GM23338 (cell line): Measurements from ENCODE around the gene PUS1. TPM values are rescaled to one million over a fixed set of nuclear protein-coding genes. Genes with fewer than 3 reads are reported as not detected.

Experiments
- ATAC-seq: fragments of 200-7000 bp; cut with Tn5 transposase; 3 replicates; pipeline ENCODE4 v1.9.1; 2020
- DNase-seq: peaks from one replicate; pipeline ENCODE4 v3.0.0-alpha.2; 2015; ENCODE audit warnings: low spot score
- H2AFZ ChIP-seq: fragments of 200-600 bp; sonication (generic); 2 replicates; pipeline ENCODE4 v1.8.0; 2016; ENCODE audit warnings: antibody characterized with exemption, mild to moderate bottlenecking, moderate library complexity
- H3F3A ChIP-seq: fragments of 200-600 bp; sonication (generic); replicated peaks from 2 replicates; pipeline ENCODE4 v1.8.0; 2017; ENCODE audit warnings: antibody characterized with exemption, mixed run types, low read depth
- H3K27ac ChIP-seq: fragments of 200-600 bp; sonication (generic); 2 replicates; pipeline ENCODE4 v1.6.1; 2016; ENCODE audit warnings: low read depth
- H3K27me3 ChIP-seq: fragments of 200-600 bp; sonication (generic); 2 replicates; pipeline ENCODE4 v1.8.0; 2016; ENCODE audit warnings: mild to moderate bottlenecking, mixed run types, moderate library complexity; ENCODE audit not compliant: insufficient read depth
- H3K36me3 ChIP-seq: fragments of 200-600 bp; sonication (generic); 2 replicates; pipeline ENCODE4 v1.8.0; 2016; ENCODE audit warnings: mild to moderate bottlenecking; ENCODE audit not compliant: insufficient read depth
- H3K4me1 ChIP-seq: fragments of 200-600 bp; sonication (generic); 2 replicates; pipeline ENCODE4 v1.8.0; 2016; ENCODE audit warnings: mild to moderate bottlenecking, moderate library complexity; ENCODE audit not compliant: insufficient read depth
- H3K4me2 ChIP-seq: fragments of 200-600 bp; sonication (generic); 2 replicates; pipeline ENCODE4 v1.7.1; 2017; ENCODE audit warnings: mixed run types
- H3K4me3 ChIP-seq: fragments of 200-600 bp; sonication (generic); 2 replicates; pipeline ENCODE4 v1.6.1; 2016; ENCODE audit warnings: mixed run types
- H3K79me2 ChIP-seq: fragments of 200-600 bp; sonication (generic); replicated peaks from 2 replicates; pipeline ENCODE4 v1.8.0; 2017; ENCODE audit warnings: mild to moderate bottlenecking; ENCODE audit not compliant: insufficient read depth
- H3K9me2 ChIP-seq: fragments of 200-600 bp; sonication (generic); 2 replicates; pipeline ENCODE4 v1.8.0; 2017; ENCODE audit not compliant: insufficient read depth
- H4K20me1 ChIP-seq: fragments of 200-600 bp; sonication (generic); replicated peaks from 2 replicates; pipeline ENCODE4 v1.8.0; 2017; ENCODE audit warnings: mild to moderate bottlenecking; ENCODE audit not compliant: insufficient read depth
- H3K27ac Mint-ChIP-seq: 2 replicates; pipeline ENCODE4 v1.8.0; 2020; ENCODE audit warnings: inconsistent platforms, mild to moderate bottlenecking, moderate library complexity, mixed read lengths
- H3K27me3 Mint-ChIP-seq: 3 replicates; pipeline ENCODE4 v1.8.0; 2022; ENCODE audit warnings: low read depth, mild to moderate bottlenecking, moderate library complexity, mixed read lengths, inconsistent platforms; ENCODE audit not compliant: insufficient read depth, poor library complexity
- H3K36me3 Mint-ChIP-seq: 3 replicates; pipeline ENCODE4 v1.8.0; 2021; ENCODE audit warnings: low read depth, mild to moderate bottlenecking, inconsistent platforms, moderate library complexity, mixed read lengths
- H3K4me1 Mint-ChIP-seq: 3 replicates; pipeline ENCODE4 v1.8.0; 2020; ENCODE audit warnings: mild to moderate bottlenecking, inconsistent platforms, mixed read lengths
- H3K4me3 Mint-ChIP-seq: 3 replicates; pipeline ENCODE4 v1.8.0; 2021; ENCODE audit warnings: moderate library complexity, mild to moderate bottlenecking, inconsistent platforms, mixed read lengths
- H3K9me3 Mint-ChIP-seq: 3 replicates; pipeline ENCODE4 v1.8.0; 2020; ENCODE audit warnings: moderate library complexity, mild to moderate bottlenecking, inconsistent platforms, mixed read lengths
- EZH2phosphoT487 ChIP-seq: fragments of 200-600 bp; sonication (generic); IDR thresholded peaks from one replicate; pipeline ENCODE4 v1.8.1; 2018; ENCODE audit warnings: antibody characterized with exemption; ENCODE audit not compliant: unreplicated experiment
- POLR2AphosphoS5 ChIP-seq: IDR thresholded peaks from 2 replicates; pipeline ENCODE4 v1.6.1; 2016; ENCODE audit warnings: antibody characterized with exemption, low read depth
- ZNF114 ChIP-seq: fragments of 250-450 bp; sonication (Bioruptor Pico); IDR thresholded peaks from 2 replicates; pipeline ENCODE4 v1.5.0; 2020; ENCODE audit warnings: mild to moderate bottlenecking, moderate library complexity
- ZNF331 ChIP-seq: fragments of 250-450 bp; sonication (Bioruptor Pico); IDR thresholded peaks from 2 replicates; pipeline ENCODE4 v1.5.0; 2020; ENCODE audit warnings: low read depth, mild to moderate bottlenecking, moderate library complexity
- polyA plus RNA-seq: library from polyadenylated mRNA; unstranded; fragments of >200 nt; fragmentation: Nextera tagmentation; extraction: Ambion mirVana; gene quantifications from 2 replicates; pipeline ENCODE4 v1.2.1, GENCODE V29; 2016
- total RNA-seq: library from RNA; depleted of rRNA; stranded (reverse); fragments of >200 nt; shearing (Covaris generic); gene quantifications from 2 replicates; pipeline ENCODE4 v1.2.3, GENCODE V29; 2014
- TF ChIP-seq, protein P1 (sequence below): fragments of 250-450 bp; sonication (Bioruptor Pico); IDR thresholded peaks from 2 replicates; pipeline ENCODE4 v1.5.0; 2020; ENCODE audit warnings: mild to moderate bottlenecking, moderate library complexity

The PUS1 gene
- total and polyA plus RNA-seq, 2 experiments from 2014 or later, result 52.4 to 73.0 TPM

DNA sequence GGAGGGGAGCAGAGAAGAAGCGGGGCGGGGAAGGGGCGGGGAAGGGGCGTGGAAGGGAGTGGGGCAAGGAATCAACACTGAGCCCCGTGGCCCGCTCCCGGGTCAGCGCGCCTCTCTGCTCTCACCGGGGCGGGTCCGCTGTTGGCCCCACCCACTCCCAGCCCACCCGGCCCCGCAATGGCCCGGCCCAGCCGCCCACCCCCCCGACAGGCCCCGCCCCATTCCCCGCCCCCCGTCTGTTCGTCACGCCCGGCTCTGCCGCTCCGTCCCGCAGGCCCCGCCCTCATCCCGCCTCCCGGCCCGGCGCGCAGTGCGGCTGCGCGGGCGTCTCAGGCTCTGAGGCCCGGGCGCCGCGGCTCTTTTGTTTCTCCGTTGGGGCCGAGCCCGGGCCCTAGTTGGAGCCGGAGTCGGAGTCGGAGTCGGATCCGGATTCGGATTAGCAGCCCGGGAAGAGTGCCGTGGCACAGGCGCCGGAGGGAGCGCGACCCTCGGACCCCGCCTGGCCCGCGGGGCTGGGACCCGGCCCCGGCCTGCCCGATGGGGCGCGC is 34.7 kb upstream of the PUS1 start, which contains the start of gene ULK1:
ULK1 (plus strand) TSS at position 310 of the 548 bp plus-strand sequence. CDS start 380 bp downstream, outside the sequence.
- peaks cover 8% of the 10 kb centered on the region for H3K27me3 Mint-ChIP-seq
- TF ChIP-seq POLR2AphosphoS5, result peak; percentile 78
- TF ChIP-seq ZNF331, result no peak
- TF ChIP-seq, protein P1, sequence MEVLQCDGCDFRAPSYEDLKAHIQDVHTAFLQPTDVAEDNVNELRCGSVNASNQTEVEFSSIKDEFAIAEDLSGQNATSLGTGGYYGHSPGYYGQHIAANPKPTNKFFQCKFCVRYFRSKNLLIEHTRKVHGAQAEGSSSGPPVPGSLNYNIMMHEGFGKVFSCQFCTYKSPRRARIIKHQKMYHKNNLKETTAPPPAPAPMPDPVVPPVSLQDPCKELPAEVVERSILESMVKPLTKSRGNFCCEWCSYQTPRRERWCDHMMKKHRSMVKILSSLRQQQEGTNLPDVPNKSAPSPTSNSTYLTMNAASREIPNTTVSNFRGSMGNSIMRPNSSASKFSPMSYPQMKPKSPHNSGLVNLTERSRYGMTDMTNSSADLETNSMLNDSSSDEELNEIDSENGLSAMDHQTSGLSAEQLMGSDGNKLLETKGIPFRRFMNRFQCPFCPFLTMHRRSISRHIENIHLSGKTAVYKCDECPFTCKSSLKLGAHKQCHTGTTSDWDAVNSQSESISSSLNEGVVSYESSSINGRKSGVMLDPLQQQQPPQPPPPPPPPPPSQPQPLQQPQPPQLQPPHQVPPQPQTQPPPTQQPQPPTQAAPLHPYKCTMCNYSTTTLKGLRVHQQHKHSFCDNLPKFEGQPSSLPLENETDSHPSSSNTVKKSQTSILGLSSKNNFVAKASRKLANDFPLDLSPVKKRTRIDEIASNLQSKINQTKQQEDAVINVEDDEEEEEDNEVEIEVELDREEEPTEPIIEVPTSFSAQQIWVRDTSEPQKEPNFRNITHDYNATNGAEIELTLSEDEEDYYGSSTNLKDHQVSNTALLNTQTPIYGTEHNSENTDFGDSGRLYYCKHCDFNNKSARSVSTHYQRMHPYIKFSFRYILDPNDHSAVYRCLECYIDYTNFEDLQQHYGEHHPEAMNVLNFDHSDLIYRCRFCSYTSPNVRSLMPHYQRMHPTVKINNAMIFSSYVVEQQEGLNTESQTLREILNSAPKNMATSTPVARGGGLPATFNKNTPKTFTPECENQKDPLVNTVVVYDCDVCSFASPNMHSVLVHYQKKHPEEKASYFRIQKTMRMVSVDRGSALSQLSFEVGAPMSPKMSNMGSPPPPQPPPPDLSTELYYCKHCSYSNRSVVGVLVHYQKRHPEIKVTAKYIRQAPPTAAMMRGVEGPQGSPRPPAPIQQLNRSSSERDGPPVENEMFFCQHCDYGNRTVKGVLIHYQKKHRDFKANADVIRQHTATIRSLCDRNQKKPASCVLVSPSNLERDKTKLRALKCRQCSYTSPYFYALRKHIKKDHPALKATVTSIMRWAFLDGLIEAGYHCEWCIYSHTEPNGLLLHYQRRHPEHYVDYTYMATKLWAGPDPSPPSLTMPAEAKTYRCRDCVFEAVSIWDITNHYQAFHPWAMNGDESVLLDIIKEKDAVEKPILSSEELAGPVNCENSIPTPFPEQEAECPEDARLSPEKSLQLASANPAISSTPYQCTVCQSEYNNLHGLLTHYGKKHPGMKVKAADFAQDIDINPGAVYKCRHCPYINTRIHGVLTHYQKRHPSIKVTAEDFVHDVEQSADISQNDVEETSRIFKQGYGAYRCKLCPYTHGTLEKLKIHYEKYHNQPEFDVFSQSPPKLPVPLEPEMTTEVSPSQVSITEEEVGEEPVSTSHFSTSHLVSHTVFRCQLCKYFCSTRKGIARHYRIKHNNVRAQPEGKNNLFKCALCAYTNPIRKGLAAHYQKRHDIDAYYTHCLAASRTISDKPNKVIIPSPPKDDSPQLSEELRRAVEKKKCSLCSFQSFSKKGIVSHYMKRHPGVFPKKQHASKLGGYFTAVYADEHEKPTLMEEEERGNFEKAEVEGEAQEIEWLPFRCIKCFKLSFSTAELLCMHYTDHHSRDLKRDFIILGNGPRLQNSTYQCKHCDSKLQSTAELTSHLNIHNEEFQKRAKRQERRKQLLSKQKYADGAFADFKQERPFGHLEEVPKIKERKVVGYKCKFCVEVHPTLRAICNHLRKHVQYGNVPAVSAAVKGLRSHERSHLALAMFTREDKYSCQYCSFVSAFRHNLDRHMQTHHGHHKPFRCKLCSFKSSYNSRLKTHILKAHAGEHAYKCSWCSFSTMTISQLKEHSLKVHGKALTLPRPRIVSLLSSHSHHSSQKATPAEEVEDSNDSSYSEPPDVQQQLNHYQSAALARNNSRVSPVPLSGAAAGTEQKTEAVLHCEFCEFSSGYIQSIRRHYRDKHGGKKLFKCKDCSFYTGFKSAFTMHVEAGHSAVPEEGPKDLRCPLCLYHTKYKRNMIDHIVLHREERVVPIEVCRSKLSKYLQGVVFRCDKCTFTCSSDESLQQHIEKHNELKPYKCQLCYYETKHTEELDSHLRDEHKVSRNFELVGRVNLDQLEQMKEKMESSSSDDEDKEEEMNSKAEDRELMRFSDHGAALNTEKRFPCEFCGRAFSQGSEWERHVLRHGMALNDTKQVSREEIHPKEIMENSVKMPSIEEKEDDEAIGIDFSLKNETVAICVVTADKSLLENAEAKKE (CRISPR knock-in tag), result no peak
- TF ChIP-seq ZNF114 (CRISPR knock-in tag), result no peak
- no peak for TF ChIP-seq EZH2phosphoT487
- no peak within 1 kb of the TSS; the same call in 1 of the 2 replicates for H2AFZ ChIP-seq
- H3K27ac ChIP-seq, result peak within 1 kb of the TSS; percentile 55; the same call in 1 of the 2 replicates
- peak; percentile 66 for ATAC-seq
- peak within 1 kb of the TSS; percentile 82 for H3K4me3 Mint-ChIP-seq
- peaks cover 2% of the 10 kb centered on the region; the same call in 2 of the 3 replicates for H3K9me3 Mint-ChIP-seq
- peak; percentile 95 for DNase-seq
- peaks cover 24% of the 10 kb centered on the region for H3K79me2 ChIP-seq
- H3K36me3 ChIP-seq, result no peaks in the 10 kb centered on the region; the same call in 1 of the 2 replicates
- no peaks in the 10 kb centered on the region for H4K20me1 ChIP-seq
- H3K27me3 ChIP-seq, result no peaks in the 10 kb centered on the region
- H3F3A ChIP-seq, result peaks cover 13% of the 10 kb centered on the region
- peak within 1 kb of the TSS; percentile 77 for H3K27ac Mint-ChIP-seq
- H3K9me2 ChIP-seq, result no peaks in the 10 kb centered on the region
- peaks cover 14% of the 10 kb centered on the region; the same call in 2 of the 3 replicates for H3K4me1 Mint-ChIP-seq
- peak within 1 kb of the TSS; percentile 76 for H3K4me3 ChIP-seq
- H3K4me1 ChIP-seq, result peaks cover 10% of the 10 kb centered on the region; the same call in 1 of the 2 replicates
- peak within 1 kb of the TSS; percentile 97 for H3K4me2 ChIP-seq
- H3K36me3 Mint-ChIP-seq, result peaks cover 15% of the 10 kb centered on the region
